ENCODE measurements around the gene PXDN.
"Not testable (repeated sequence)": the region's sequence is repeated elsewhere in the genome, so short reads cannot be mapped to it uniquely, and the experiment has no call there.

Gene PXDN

DNA sequence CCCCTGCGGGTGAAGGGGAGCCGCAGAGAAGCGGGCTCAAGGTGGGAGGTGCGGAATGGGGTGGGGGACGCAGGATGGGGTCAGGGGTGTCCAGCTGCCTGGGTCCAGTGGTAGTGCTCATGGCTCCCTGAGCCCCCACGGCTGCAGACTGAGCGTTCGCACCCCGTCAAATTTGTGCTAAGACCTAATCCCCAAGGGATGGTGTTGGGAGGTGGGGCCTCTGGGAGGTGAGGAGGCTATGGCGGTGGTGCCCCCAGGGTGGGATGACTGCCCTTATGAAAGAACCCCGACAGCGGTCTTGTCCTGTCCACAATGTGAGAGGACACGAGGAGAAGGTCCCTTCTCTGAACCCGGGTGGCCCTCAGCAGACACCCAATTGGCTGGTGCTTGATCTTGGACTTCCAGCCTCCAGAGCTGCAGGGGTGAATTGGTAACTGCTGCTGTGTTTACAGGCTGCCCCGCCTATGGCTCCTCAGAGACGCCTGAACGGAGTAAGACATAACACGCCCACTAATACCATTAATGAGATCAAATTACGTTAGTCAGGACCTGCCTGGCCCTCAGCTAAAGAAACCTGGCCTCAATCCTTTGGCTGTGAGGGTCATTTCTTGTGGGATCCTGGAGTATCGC, 42.6 kb downstream of the PXDN start:
- no peak for DNase-seq

DNA sequence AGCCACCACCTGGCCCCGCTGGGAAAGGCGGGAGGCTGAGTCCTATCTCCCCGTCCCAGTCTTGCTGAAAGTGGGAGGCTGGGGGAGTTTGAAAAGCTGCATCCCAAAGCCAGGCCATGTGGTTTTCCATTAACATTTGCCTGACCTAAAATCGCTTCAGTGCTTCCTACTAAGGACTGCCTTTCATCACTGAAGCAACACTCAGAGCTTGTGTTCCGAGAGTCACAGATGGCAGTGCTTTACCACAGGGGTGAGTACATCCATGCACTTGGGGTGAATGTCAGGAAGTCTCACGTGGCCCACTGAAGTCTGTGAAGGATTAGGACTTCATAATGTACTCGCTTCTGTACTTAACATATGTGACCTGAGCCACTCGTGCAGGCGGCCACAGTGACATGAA, 43.3 kb downstream of the PXDN start:
- no peak for DNase-seq

DNA sequence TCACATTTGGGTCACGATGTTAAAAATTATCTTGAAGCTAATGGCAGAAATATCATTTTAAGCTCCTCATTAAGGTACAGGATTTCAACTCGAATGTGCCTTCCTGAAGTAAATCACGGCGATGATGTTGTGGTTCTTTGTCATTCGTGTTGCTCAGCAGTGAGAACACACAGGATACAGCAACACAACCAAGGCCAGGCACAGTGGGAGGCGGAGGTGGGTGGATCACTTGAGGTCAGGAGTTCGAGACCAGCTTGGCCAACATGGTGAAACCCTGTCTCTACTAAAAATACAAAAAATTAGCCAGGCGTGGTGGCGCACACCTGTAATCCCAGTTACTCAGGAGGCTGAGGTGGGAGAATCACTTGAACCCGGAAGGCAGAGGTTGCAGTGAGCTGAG, 43.9 kb downstream of the PXDN start:
- not testable (repeated sequence) for DNase-seq

DNA sequence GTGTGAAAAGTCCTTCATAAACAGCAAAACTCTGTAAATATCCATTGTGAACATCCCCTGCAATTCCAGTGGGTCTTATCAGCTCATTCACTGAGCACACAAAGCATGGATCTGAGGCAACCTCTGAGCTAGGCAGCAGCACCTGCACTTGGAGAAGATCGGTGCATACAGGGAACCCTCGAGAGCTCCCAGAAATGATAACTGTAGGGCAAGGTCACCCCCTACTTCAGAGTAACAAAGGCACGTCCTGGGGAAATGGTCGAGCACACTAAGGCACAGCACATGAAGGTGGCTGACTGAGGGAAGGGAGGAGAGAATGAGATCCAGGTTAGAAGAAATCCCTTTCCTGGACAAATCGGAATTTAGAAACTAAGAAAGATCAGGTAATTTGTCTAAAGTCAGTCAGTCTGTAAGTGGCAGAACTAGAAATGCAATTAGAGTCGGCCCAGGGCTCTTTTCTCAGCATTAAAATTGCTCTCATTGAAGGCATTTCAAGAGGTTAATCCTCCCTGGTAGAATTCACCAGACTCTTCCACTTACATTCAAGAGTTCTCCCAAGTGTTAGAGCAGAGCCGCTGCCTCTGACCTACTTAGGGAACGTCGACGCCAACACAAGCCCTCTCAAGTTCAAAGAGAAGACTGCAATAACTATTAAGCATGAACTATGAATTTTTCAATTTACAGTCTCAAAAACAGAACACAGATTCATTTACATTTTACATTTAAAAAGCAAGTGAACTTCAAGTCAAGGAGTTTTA, 45.9 kb downstream of the PXDN start:
- no peak for DNase-seq

DNA sequence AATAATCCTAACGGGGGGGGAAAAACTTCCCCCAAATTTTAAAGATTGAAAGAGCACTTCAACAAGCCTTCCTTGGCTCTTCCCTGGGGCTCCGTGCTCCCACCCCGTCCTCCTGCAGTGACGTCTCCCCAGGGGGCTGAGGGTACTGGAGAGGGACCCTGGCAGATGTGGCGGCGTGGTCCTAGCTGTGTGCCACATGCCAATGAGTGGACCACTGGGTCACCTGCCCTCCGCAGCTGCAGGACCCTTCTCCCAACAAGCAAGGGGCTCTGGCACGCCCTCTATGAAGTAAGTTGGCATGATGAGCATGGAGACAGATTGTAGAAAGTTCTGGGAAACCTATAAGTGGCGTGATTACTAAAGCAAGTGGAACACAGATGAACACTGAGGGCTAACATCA, 46.7 kb downstream of the PXDN start:
- no peak for DNase-seq

DNA sequence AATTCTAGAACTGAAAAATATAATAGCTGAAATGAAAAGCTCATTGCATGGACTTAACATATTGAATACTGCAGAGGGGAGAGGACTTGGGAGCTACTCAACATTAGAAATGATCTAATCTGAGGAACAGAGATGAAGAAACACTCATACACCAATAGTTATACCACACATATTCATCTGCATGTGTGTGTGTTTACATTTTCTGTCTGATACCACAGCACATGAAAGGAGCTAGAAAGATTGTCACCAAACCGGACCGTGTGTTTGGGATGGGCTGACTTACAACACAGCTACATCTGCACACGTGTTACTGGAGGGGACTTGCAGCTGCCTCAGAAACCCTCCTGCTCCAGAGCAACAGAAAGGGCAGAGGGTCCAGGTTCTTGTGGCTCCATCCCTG, 47.8 kb downstream of the PXDN start:
- DNase-seq: no peak

DNA sequence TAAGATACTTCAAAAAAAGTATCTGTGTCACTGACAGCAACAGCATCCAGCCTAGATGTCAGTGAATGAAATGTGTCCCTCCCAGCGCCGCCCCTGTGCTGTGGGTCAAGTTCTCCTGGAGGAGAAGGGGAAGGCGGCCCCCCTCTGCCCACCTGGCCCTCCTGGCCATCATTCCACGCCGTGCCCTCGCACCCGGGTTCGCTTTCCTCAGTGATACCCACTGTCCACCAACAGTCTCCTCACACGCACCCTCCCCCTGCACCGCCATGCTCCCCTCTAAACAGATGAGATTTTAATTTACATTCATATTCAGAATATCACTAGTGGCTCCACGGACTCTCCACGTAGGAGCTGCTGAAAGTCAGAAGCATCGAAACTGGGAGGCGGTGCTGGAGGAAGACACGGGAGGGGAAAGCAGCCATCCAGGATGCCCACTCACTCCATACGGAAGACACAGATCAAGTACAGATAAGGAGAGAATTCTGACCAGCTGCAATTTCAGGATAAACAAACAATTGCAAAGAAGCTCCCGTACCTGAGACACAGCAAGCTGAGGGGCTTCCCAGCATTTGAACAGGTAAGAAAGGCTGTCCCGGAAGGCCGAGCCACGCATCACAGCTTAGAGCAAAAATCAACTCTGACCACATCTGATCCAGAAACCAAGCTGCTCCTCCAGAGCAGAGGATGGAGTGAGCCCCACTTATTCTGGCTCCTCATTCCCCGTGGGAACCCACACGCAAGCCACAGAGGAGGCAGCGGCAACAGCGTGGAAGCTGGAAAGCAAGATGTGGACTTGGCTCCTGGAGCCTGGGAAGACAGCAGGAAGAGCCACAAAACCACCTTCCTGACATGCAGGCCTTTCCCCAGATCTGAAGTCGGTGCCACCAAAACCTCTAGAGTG, 49.7 kb downstream of the PXDN start:
- no peak for DNase-seq

DNA sequence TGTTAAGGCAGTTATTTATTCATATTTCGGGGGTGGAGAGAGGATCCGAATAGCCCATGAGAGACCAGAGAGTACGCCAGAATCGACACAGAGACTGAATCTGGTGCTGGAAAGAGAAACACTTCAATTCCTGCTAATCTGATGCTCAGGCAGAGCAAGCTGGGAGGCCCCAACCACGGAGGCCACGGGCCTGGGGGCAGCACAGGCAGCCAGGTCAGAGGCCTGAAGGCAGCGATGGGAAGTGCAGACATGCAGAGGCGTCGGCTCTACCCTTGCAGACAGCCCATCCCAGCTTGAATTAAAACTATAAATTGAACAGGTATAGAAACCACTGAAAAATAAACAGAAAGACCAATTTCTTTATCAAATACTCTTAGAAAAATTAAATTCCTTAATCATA, 50.6 kb downstream of the PXDN start:
- DNase-seq: no peak

DNA sequence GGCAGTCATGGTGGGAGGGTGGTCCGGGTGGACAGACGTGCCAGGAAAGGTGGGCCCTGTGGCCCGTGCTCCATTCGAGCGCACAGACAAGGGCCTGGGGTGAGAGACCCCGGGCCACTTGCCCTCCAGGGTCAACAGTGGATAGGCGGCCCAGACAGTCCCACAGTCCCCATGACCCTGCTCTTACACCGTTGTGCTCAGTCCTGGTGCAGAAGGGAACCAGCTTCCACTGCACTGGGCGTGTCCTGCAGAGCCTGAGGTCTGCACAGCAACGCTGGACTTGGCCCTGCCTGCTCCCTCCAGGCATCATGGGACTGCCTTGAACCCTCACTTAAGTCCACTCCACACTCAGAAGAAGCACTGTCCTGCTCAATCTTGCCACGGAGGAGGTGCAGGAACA, 52.0 kb downstream of the PXDN start:
- DNase-seq: no peak

DNA sequence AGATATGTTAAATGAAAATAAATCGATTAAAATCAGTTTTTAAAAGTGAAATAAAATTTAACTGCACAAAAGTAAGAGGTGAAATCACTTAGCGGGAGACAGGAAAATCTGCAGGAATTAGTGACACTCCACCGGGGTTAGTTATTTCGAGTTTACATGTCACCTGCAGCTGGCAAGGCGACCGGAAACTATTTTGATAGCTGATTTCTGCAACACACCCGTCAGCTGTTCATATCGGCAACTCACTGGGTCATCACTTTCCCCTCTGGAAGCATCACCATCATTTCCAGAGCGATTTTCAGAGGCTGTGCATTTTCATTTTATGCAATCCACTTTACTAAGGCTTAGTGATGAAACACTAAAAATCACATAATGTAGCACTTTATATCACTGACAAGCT, 52.9 kb downstream of the PXDN start:
- DNase-seq: no peak

DNA sequence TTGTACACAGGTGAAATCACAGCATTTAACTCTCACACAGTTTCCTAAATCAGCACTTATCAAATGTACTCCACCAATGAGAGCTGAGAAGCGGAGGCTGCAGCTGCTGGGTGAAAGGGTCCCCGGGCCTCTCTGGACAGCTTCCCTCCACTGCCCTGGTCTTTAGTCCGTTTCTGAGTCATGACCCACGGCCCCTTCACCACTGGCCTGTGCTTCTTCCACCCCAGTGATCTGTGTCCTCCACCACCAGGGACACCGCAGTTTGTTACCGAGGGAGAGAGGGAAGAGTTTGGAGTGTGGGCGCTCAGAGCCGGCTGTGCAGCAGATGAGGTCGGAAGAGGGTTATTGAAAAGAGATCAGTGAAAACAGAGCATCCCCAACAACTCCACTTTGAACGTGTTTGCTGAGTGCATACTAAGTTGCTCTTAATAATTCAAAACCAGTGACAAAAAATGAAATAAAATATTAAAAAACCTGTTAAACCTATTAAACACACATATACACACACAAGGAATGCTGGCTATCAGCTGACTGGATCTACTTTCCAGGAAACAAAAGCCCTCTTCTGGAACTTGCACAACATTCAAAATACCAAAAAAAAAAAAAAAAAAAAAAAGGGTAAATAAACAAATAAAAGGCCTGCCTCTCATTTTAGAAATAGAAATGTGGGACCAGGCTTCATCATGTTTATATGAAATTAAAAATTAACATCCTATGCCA, 54.1 kb downstream of the PXDN start:
- DNase-seq: no peak

DNA sequence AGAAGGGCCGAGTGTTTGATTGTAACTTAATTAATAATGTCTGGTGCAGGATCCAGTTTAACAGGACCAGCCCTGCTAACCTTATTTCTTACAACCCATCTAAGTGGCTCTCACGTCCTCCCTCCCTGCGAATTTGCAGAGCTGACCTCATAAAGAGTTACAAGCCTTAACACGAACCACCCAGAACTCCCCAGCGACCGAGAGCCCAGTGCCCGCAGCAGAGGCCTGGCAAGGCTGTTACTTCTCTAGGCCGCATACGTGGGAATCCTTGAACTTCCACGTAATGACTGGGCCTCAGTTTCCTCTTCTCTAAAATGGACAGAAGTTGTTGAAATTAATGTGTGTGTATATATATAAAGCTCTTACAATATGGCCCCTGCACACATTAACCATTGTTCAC, 55.5 kb downstream of the PXDN start:
- DNase-seq: no peak

DNA sequence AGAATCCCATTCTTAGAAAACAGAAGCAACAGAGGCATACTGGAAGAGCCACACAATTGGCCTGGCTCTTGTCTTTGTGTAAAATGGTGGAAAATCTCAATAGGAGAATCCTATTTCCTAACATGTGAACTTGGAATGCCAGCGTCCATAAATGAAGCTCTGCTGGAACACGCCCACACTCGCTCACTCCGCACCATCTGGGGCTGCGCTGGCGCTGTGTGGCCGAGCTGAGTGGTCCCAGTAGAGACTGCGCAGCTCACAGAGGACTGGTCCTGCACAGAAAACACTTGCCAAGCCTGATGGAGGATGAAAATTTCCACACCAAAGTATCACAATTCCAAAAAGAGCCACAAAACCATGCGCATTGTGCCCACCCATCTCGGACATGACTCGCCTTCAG, 56.2 kb downstream of the PXDN start:
- no peak for DNase-seq

DNA sequence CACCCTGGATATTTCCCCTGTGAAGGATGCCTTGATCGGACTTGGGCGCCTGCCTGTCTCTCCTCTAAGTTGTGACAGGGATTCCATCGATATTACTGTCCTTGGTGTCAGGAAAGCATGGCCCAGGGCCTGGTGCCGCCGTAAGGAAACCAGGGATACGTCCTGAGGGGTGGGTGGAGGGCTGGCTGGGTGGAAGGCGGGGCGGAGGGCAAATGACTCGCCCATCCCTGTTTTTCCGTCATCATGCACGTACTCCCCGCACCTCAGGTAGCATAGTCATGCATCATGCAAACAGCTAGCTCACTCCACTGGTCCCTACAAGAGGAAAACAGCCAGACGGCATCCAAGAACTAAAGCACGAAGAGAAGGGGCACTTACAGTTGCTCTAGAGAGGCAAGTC, 57.1 kb downstream of the PXDN start:
- no peak for DNase-seq

DNA sequence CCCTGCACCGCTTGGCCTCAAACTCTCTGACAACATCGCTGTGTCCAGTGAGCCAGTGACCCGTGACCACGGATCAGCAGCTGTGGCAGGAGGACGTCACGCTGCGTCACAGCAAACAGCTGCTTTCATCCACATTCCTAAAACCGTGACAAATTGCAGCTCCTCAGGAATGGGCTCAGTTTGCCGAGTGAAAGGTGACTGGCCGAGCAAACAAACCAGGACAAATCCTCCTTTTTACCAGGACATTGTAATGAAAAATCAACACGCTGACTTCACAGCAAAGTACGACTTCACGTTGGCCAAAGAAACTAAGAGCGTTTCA, 57.6 kb downstream of the PXDN start:
- no peak for DNase-seq

DNA sequence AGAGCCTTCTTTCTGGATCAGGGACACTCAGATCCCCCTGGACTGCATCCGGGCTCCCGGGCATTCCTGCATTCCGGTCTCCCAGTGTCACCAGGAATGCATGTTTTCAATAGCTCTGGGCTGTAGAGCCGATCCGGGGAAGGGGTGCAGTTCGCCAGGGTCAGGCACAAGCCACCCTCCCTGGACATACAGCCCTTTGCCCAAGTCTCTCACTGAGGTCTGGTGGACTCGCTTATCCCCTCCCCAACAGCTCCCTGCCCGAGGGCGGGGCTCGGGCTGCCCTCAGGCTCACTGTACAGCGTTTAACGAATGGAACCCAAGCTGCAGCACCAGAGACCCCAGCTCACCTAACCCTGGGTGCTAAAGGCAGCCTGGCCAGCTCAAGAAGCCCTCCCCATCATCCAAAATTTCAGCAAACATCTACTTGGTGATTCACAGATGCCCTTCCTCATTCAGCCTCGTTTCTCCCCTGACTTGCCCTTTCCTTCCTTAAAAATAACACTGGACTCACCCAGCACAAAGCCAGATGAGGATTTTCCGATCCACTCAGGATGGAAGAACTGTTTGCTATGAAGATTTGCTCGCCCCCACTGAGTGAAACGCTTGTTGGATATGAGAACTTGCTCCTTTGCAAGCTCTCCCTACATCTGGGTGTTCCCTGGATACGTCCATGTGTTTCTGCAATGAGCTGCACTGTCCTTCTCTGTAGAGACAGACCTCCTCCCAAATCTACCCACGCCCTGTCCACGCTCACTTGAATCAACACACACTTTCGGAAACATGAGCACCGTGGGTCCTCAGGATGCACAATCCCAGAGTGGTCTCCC, 58.1 kb downstream of the PXDN start:
- no peak for DNase-seq

DNA sequence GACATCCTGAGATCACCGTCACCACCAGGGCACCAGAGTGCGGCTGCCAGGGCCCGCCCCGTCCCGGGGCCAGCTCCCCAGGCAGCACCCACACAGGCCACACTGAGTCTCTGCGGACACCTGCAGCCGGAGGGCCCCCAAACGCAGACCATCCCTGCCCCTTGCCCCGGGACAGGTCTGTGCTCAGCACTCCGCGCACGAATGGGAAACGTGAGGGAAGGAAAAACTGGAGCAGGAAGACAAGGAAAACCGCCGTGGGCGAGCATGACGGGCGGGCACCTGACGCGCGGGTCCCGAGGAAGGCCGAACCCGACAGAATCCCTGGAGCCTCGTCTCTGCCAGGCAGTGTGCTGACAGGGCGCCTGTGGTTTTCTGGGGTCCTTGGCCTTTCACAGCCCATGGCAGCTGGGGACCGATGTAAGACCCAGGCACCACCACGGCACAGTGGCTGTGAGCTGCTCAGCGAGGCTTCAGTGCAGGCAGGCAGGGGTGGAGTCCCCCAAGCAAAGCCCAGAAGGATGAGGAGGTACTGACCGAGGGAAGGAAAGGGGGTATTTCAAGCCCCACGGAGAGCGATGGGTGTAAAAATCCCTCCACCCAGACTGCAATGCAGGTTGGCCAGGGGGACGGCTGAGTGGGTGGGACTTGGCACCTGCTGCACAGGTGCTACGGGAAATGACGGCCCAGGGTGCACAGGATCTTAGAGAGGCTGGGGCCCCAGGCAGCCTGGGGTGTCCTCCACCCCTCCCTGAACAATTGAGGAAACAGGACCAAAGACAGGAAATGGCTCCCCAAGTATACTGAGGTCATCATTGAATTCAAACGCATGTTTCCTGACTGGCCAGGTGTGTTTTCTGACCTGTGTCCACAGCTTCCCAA, 59.0 kb downstream of the PXDN start:
- DNase-seq: no peak

DNA sequence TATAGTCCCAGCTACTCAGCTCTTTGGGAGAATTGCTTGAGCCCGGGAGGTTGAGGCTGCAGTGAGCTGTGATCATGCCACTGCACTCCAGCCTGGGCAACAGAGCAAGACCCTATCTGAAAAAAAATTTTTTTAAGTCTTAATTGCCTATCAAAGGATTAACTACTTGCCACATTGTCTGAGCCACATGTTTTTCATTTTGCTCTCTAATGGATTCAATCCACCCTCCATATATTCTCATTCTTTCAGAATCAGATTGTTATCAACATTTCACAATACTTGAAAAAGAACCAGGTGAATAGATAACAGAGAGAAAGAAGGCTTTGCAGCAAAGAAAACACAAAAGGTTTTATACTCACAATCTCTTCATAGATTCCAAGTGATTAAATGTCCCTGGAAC, 61.0 kb downstream of the PXDN start:
- DNase-seq: no peak

DNA sequence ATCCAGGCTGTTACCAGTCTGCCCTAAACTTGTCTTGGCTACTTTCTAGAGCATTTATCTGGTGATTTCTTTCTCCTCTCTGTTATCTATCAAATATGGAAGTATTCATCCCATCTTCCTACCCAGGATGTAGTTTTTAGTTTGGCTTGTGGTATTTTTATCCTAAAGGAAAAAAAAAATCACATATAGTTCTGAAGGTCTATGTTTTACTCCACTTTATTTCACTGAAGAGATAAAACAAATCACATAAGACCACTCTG, 62.2 kb downstream of the PXDN start:
- no peak for DNase-seq

DNA sequence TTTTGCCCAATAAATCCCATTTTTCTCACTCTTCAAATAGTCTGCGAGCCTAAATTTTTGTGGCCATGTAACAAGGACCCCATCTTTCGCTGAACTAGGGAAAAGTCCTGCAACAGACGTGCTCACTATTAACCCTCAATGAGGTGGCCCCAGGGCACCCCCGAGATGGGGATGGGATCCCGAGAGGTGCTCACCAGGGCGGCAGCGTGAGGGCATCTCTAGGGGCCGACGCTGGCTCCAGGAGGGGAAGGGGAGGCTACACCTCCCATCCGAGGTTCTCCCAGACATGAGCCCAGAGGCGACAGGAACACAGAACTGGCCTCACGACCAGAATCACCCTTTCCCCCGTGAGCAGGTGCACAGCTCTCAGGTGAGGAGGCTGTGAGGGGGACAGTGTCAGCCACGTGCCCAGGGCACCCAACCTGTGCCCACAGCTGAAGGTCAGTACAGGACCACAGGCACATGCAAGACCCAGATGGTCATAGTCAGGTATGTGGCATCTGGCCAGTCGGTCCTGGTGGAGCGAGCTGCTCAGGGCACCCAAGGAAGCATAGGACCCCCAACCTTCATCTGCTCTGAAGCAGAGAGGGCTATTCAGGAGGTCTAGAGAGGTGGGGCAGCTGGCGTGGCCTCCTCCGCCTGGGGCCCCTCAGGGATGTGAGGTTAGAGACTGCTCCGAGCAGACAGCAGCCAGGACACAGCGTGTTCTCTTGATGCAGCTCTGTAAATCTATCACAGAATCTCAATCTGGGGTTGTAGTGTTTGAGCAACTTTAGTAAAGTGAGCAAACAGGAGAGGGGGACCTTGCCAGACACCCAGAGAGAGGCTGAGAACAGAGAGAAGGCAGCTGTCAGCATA, 62.8 kb downstream of the PXDN start:
- no peak for DNase-seq

DNA sequence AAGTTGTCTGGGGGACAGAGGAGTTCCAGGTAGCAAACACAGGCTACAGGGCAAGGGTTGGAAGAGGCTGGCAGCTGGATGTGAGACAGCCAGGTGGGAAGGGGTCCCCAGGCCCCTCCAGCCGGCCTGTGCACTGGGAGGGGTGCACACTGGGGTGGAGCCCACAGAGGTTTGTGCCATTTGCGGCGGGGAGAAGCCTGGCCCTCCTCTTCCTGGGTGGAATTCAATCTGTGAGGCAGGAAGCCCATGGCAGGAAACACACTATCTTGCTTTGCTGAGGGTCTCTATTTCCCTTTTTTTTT, 63.3 kb downstream of the PXDN start:
- no peak for DNase-seq

Data from DMS 273 treated with DMSO at 0.1 percent for 48 hours (cell line).